CD4-positive, alpha-beta T cell treated with Interleukin-6 for 4 hours (primary cell): ENCODE measurements around the gene TMEM18.

Experiments used
- DNase-seq: peaks from one replicate; pipeline ENCODE4 v3.0.0-alpha.2; 2020; ENCODE audit warnings: mixed read lengths

TMEM18 gene

DNA sequence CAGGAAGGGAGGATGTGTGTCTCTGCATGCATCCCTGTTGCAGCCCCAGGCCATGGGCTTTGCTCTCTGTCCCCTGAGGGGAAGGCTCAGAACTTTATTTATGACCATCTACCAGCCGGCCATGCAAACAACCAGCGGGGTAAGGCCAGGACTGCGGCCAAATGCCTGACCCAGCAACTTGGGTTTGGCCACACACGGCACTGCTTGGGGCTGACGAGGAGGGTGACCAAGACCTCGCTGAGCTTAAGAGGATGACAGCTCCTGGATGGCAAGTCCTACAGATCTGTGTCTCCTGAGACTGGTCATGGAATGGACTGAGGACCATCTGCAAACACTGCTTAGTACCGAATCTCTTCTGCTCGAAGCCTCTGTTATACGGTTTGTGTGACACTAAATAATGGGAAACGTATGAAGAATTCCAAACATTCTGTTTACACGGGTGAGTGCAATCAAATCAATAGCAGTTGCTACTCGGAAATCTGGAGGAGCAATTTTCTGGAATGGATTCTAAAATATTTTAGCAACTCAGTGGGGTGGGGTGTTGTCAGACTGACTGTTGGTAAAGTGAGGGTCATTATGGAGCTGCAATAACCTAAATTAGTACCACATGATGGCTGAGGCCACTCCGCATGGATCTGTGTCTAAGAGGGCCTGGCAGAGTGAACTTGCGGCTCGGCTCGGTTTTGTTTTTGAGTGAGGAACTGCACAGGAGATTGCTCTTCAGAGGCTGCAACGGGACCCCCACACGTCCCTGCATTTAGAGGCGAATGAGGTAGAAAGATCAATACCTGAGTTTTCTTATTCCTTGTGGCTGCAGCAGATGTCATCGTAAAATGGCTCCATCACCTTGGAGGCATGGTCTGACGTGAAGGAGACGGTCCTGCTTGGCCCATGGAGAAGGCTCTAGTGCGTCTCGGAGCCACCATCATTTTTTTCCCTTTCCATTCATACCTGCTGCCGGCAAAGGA lies 26.6 kb downstream of the TMEM18 start:
- DNase-seq = no peak

DNA sequence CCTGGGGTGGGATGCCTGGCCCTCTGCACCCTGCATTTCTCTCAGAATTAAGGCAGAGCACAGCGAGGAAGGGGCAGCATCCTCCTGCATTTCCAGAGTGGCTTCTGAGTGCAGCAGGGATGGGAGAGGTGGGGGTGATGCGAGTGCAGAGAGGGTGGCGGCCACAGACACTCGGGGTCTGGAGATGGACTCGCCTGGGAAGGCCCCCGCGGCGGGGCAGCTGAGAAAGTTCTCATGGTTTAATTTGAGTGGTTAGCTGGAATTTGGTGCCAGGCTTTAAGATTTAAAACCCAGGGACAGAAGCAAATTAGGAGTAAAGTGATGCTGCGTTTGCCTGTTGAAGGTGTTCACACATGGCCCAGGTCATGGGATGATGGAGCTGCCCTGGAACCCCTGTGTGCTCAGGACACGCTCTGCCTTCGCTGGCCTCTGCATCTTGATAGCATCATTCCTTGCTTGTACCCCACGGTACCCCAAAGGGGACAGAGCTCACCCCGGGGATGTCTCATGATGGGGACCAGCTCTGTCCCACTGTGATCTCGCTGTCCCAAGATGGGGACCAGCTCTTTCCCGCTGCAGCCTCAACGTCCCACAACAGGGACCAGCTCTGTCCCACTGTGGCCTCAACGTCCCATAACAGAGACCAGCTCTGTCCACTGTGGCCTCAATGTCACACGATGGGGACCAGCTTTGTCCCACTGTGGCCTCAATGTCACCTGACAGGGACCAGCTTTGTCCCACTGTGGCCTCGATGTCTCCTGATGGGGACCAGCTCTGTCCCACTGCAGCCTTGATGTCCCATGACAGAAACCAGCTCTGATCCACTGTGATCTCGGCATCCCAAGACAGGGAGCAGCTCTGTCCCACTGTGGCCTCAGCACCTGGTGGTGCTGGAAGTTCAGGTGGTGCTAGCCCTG lies 27.5 kb downstream of the TMEM18 start:
- no peak for DNase-seq

DNA sequence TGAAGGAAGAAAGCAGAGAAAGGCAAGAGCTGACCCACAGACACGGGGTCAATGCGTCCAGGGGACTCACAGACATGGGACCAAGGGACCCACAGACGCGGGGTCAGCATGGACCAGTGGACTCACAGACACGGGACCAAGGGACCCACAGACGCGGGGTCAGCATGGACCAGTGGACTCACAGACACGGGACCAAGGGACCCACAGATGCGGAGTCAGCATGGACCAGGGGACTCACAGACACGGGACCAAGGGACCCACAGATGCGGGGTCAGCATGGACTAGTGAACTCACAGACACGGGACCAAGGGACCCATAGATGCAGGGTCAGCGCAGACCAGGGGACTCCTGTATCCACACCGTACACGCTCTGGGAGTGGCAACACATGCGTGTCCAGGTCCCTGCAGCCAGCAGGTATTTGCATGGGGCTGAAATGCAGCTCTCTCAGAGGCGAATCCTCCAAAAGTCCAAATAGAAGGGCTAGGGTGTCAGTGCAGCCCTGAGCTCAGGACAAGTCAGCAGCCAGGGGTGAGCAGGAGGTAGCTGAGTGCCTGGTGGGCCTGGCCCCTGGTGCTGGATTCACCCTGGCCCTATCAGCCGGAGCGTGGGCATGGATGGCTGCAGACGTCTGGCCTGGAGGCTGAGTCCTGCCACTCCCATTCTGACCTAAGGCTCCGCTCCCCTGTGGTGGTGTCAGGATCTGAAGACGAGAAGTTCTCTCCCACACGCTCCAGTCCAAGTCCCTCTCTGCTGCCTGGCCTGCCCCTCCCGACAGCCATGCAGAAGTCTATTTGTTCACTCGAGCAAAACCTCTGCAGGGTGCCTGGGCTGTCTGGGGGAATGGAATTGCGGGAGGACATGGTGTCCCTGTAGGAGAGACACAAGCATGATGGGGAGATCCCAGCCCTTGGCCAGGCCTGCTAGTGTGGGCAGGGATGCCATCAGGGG lies 28.5 kb downstream of the TMEM18 start:
- DNase-seq = no peak

DNA sequence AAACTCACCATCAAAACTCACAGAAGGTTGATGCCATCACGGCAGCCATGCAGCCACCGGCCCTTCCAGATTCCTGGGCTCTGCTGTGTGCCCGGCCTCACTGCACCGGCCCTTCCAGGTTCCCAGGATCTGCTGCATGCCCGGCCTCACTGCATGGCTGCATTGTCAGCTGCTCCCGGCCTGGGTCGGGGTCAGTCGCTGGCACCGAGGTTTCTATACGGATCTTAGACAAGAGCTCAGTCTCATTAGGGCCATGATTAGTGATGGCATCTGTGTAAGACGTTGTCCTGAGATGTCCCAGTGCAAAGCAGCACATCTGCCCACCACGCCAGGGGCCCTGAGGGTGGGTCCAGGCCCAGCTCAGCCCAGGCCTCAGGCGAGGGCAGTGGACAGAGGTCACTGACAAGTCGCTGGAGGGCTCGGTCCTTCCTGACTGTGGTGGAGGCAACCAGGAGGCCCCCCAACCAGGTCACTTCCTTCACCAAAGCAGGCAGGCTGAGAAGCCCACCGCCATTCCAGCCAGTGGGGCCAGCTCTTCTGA lies 29.4 kb downstream of the TMEM18 start:
- DNase-seq = no peak

DNA sequence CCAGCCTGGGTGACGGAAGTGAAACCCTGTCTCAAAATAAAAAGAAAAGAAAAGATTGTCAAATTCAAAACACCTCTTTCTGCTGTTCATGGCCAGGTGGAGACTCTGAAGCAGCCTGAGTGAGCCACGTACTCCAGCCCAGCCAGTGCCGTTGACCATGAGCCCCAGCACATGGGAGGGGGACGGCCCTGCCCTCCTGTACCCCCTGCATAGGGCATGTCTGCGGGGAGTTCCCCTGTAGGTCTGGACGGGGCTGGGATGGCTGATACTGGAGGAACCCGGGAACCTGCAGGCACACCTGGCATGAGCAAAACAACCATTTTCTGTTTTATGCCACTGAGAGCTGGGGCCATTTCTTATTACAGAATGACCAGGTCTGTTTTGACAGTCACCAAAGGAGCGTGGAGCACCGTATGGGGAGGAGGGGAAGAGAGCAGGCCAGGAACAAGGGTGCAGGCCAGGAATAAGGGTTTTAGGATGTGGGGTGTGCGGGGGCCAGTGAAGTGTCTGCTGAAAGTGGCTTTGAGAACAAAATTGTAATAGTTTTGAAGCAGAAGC lies 30.1 kb downstream of the TMEM18 start:
- no peak for DNase-seq

DNA sequence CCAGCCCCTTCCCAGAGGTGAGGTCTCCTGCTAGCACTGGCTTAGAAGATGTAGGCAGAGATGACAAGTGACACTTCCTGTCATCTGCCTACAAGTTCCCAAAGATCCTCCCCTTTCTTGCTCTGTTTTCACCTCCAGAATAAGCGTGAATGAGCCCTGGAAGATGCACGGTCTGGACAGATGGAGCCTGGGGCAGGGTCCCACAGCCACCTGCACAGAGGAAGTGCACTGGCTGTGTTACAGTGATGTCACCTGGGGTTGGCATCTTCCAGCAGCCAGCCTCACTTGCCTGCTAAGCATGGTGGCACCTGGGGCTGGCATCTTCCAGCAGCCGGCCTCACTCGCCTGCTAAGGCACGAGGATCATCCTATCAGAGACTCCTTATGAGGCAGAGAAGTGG lies 32.3 kb downstream of the TMEM18 start:
- no peak for DNase-seq

DNA sequence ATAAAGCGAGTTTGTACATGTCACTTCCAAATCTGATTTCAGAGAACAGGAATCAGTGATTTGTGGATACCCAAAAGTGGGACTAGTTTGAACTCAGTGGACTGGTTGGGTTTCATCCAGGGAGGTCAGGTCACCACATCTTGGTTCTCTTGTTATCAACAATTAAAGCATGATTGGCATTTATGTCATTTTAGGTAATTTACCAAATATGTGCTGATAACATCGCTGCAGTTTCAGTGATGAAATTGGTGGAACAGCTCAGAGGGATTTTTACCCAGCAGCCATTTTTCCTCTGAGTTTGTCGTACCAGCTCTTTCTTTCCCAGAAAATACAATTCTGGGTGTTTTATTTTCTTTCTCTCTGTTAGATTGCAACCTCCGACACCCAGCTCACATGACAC lies 33.4 kb downstream of the TMEM18 start:
- no peak for DNase-seq

DNA sequence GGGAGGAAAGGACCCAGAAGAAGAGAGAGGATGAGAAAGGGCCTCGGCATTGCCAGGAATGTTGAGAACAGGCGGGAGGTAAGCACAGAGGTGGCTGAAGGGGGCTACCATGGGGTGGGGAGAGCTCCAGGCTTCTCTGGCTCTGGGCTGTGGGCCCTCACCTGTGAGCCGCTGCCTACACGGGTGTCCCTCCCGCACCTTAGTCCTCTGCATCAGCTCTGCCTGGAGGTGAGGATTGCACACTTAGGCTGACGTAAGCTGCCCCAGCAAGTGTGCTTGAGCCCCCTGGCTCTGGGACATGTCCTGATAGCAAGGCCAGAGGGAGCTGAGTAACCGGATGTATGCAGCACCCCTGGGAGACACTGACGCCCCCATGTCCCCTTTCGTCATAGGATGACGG lies 33.9 kb downstream of the TMEM18 start:
- DNase-seq = no peak

DNA sequence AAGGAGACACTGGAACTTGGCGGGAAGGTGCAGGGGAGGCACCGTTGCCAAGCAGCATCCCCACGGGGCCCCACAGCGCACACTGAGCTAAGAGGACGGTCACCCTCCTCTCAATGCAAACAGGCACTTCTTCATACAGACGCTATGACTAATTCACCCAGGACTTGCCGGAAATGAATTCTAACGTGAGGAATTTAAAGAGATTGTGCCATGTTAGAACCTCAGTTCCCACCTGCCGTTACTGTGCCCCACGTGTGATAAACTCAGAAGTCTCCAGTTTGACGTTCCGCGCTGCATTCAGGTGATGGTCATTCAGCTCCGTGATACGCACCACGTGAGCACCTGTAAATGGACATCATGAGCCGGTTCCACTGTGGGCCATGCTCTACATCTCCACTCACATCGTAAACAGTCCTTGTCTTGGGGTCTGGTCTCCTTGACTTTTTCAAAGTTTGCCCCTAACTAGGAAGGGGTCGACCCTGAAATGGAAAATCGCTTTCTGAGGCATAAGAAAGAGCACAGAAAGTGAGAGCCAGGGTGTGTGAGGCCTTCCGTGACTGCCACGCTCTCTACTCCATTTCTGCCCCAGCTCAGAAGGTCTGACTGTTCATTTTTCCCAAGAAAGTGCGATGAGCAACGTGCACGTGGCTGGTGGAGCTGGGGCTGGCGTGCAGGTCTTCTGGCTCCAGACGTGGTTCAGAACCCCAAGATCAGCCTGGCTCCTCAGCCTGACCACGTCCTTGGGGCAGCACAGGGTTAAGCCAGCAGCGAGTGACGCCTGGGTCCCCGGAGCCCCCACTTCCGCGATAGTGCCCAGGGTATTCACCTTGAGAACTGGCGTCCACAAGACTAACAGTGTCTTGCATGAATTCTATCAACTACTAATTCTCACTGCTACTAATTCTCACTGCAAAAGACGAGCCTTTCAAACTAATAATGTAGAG lies 35.1 kb downstream of the TMEM18 start:
- DNase-seq = no peak

DNA sequence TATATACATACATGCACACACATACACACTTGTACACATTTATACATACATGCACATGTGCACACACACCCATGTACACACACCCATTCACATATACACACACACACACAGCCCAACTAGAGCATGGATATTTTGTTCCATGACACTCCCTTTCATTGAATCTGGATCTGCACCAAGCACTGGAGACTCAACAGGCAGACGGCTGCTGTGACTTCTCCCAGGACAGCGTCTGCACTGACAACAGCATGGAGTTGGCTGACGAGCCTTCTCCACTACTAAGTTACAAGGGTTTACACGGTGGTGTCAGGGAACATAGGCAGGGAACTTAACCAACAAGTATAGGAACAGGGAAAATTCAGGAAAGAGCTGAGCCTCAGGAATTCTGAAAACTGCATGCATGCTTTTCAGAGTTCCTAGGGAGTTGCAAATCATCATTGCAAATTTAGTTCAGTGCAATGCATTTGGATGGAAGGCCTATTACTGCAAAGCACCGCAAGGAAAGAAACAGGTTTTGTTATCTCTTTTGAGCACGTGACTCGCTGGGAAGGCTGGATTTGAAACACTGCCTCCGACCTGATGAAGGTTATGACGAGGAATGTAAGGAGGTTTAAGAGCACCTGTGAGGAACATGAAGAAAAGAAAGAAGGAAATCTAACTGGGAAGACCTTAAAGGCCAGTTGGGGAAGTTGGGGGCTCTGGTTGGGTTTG lies 35.9 kb downstream of the TMEM18 start:
- DNase-seq = no peak

DNA sequence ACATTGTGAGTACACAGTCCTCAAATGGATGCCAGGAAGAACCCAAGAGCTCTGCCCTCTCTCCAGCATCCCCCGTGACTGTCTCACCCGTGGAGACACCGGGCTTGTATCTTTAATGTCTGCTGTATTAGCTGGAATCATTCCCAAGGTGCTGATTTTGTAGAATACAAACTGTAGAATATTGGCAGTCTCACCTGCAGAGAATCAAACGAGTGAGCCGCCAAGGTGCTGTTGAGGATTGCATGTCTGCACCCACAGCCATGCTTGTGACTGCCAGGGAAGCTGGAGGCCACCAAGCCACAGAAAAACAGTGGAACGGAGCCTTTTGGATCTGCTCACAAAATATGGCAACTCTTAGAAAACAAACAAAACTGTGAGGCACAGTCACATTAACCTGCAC lies 37.5 kb downstream of the TMEM18 start:
- DNase-seq = no peak

DNA sequence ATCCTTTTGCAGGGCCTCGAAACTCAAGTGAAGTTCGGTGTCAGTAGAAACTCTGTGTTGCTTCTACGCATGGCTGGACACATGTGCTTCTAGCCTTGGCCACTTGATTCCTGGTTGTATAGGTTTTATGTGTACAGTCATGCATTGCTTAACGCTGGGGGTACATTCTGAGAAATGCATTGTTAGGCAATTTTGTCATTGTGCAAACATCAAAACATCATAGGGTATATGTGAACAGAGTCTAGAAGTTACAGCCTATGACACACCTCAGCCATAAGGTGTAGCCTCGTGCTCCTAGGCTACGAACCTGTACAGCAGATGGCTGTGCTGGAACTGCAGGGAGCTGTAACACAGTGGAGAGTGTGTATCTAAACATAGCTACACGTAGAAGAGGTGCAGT lies 39.4 kb downstream of the TMEM18 start:
- DNase-seq = no peak

DNA sequence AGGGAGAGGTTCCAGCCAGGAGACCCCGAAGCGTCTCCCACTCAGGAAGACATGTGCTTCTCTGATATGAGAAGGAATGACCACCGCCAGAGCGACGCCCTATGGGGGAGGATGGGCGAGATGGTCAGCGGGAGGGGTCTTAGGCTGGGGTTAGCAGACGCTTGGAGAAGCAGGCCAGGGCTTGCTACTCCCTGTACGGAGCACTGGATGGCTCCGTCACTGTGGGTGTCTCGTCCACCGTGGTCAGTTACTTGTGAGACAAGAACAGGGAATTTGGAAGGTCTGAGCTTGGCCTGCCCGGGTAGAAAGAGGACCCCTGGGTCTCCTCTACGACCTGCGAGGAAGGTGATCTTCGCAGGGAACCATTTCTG lies 39.8 kb downstream of the TMEM18 start:
- DNase-seq = no peak

DNA sequence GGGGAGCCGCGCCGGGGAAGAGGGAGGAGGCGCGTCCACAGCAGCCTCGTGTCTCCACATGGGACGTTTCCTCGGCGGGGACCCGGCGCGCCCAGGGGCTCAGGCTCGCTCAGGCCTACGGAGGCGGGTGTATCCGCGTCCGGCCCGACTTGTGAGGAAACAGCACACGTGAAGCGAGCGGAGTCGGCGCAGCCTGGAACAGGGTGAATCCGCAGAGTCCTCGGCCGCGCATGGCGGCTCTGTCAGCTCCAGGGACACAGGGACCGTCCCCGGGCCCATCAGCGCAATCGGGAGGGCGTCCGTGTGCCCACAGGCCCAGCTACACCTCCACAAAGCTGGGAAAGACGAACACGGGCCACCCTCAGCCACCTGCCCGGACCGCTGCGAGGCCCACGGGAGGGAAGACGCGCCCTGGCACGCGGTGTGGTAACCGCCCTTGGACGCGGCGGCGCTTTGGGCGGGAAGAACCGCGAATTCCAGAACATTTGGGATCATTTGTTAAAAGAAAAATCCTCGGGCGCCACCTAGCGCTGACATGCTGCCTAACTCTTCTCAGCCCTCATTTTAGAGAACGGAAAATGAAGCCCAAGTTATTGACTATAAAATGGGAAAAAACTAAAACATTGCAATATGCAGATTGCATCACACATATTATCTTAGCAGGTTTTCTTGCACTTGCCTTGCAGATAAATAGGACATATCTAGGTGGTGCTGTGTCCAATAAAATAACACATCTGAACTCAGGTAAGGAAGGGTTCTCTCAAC lies 40.4 kb downstream of the TMEM18 start:
- peak; percentile 64 for DNase-seq

DNA sequence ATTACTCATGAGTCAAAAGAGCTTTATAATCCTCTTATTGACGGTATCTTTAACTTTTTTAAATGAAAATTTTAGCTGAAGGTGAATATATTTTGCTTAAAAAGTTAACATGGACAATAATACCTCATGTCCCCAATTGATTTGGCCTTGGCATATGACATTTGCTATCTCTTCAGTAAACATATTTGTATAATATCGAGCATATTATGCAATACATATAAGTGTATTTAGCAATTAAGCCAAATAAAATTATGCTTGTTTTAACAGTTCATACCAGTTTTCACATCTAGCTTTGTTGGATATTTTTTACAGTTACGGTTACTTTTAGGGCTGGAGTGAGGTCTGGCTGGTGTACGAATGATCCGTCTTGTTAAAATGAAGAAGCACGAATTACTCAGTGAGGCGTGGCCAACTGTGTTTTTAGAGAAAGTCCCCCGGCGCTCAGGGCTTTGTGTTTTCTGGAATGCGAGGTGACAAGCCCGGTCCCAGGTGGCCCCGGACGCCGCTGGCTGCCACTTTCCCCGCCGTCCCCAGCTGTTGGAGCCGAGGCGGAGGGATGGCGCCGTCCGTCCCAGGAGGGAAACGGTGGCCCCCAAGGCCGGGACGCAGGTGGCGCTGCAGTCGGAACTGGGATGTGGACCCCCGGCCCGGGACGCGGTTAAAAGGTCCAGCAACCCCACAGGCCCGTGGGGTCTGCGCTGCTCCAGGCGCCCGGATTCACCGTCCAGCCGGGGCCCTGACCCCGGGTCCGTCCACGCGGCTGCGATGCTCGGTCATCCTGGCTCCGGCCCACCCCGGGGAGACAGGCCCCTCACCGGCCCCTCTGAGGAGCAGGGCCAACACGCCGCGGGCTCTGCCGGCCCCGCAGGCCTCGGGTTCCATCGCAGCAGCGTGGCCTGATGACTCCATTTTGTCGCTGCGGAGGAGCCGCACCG lies 41.3 kb downstream of the TMEM18 start:
- DNase-seq = no peak

DNA sequence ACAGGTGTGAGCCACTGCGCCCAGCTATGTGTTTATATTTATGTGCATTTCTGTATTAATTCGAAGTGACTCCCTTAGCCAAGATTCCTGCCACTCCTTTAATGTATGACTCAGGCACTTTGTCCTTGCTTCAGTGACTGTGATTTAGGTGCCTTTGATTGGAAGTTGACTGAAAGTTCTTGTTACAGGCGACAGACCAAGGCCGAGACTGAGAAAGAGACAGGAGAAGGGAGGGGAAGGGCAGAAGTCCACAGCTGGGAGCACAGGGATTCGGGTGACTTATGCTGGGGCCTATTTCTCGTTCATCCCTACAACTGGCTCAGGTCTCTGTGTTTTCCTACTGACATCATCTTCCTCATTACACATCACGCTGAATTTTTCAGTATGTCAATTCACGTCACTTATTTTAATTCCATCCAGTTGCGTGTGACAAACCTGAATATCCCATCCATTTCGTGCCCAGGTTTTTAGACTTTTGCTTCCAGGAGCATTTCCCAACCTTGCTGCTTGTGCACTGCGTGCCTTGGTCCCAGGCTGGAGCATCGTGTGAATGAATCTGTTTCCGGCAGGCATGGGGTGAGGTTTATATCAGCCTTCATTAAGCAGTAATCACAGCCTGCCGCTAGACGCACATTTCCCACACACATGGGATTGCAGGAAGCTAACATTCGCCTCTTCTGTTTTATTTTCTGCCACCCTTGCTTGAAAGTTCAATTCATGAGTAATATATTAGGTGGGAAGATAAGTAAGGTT lies 42.4 kb downstream of the TMEM18 start:
- DNase-seq = no peak

DNA sequence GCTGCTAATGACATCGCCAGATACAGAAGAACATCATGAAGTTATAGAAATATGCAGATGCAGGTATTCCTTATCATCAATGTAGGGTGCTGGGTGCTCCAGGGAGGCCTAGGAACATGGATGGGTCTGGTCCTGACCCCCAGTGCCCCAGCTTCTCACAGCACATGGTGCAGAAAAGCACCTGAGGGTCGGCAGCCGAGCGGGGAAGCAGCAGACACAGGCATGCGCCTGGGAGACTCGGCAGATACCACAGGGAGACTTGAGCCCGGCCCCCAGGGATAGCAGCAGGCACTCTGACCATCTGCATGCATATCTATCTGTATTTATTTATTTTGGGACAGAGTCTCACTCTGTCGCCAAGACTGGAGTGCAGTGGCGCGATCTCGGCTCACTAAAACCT lies 43.2 kb downstream of the TMEM18 start:
- DNase-seq = no peak
